Fibroblast of lung (primary cell): ENCODE results near the gene EEFSEC. TPM values are rescaled to one million over a fixed set of nuclear protein-coding genes. Genes with fewer than 3 reads are reported as not detected.

Experiments
- DNase-seq, 2 donors: peaks; one replicate each; pipeline versions ENCODE4 v3.0.0 to v3.0.0-alpha.2; 2010; ENCODE audit warnings: low read depth in 2 of 2
- H2AFZ ChIP-seq: 2 replicates; pipeline ENCODE4 v1.5.1; 2012; ENCODE audit warnings: low read length, control low read depth, inconsistent platforms
- H3K27ac ChIP-seq: 2 replicates; pipeline ENCODE4 v1.5.1; 2011; ENCODE audit warnings: low read length, control low read depth; ENCODE audit not compliant: insufficient read depth
- H3K27me3 ChIP-seq: 2 replicates; pipeline ENCODE4 v1.5.1; 2011; ENCODE audit warnings: mild to moderate bottlenecking, low read length; ENCODE audit not compliant: control insufficient read depth, insufficient read depth
- H3K36me3 ChIP-seq: 2 replicates; pipeline ENCODE4 v1.5.1; 2011; ENCODE audit warnings: low read length; ENCODE audit not compliant: control insufficient read depth, insufficient read depth
- H3K4me1 ChIP-seq: 2 replicates; pipeline ENCODE4 v1.5.1; 2011; ENCODE audit warnings: low read length; ENCODE audit not compliant: control insufficient read depth, insufficient read depth; ENCODE audit errors: extremely low read depth
- H3K4me2 ChIP-seq: 2 replicates; pipeline ENCODE4 v1.5.1; 2011; ENCODE audit warnings: low read length, control low read depth; ENCODE audit not compliant: insufficient read depth; ENCODE audit errors: extremely low read depth
- H3K4me3 ChIP-seq, 4 experiments: fragments of 200-600 bp in 1 of 4; sonication (generic) in 1 of 4; replicated peaks in 1 of 4; 2 replicates each; pipeline ENCODE4 v1.5.1; 2011 to 2016; ENCODE audit warnings: low read length in 4 of 4, low read depth in 3 of 4, mild to moderate bottlenecking in 3 of 4, control low read depth in 2 of 4, inconsistent platforms in 1 of 4, mixed read lengths in 1 of 4; ENCODE audit not compliant: insufficient read depth in 1 of 4; ENCODE audit errors: control extremely low read depth in 1 of 4
- H3K79me2 ChIP-seq: 2 replicates; pipeline ENCODE4 v1.5.1; 2012; ENCODE audit warnings: mild to moderate bottlenecking, low read length, inconsistent platforms; ENCODE audit not compliant: control insufficient read depth, insufficient read depth
- H3K9ac ChIP-seq: 2 replicates; pipeline ENCODE4 v1.5.1; 2011; ENCODE audit warnings: mild to moderate bottlenecking, low read length, control low read depth; ENCODE audit not compliant: insufficient read depth
- H3K9me3 ChIP-seq: 2 replicates; pipeline ENCODE4 v1.5.1; 2012; ENCODE audit warnings: low read depth, low read length; ENCODE audit not compliant: control insufficient read depth, insufficient read depth
- H4K20me1 ChIP-seq: 2 replicates; pipeline ENCODE4 v1.5.1; 2011; ENCODE audit warnings: low read length; ENCODE audit not compliant: control insufficient read depth, insufficient read depth; ENCODE audit errors: extremely low read depth
- CTCF ChIP-seq, 2 donors: IDR thresholded peaks in 1 of 2; conservative IDR thresholded peaks in 1 of 2; 1 replicate in 1 of 2; 2 replicates in 1 of 2; pipeline ENCODE4 v1.5.1; 2011 to 2012; ENCODE audit warnings: low read length in 2 of 2, control low read depth in 1 of 2, inconsistent platforms in 1 of 2, low read depth in 1 of 2, mild to moderate bottlenecking in 1 of 2
- EZH2 ChIP-seq: IDR thresholded peaks from 2 replicates; pipeline ENCODE4 v1.5.1; 2012; ENCODE audit warnings: low read length, control low read depth, mild to moderate bottlenecking; ENCODE audit errors: missing control alignments
- polyA plus RNA-seq, 2 donors: library from polyadenylated mRNA; depleted of rRNA in 1 of 2; stranded (reverse) in 1 of 2; unstranded in 1 of 2; fragments of >200 nt; gene quantifications; 2 replicates each; pipeline ENCODE4 v1.2.1, GENCODE V29; 2011 to 2012; ENCODE audit warnings: missing spikeins in 1 of 2
- total RNA-seq: library from RNA; depleted of rRNA; stranded (reverse); fragments of >200 nt; gene quantifications from 2 replicates; pipeline ENCODE4 v1.2.1, GENCODE V29; 2014

The EEFSEC gene
- total and polyA plus RNA-seq, 2 donors (not counting 1 experiment from before 2014, with no cell fraction given), result 2.6 to 5.0 TPM

- Histone ChIP-seq H3K27me3 (peaks cover 10% of the 10 kb centered on the region), H3K36me3 (no peaks in the 10 kb centered on the region), H3K9ac (no peak overlapping the region), H3K4me2 (no peak overlapping the region), H3K9me3 (no peaks in the 10 kb centered on the region), H3K79me2 (no peaks in the 10 kb centered on the region), H3K4me3 (no peak overlapping the region), H4K20me1 (no peaks in the 10 kb centered on the region), H3K4me1 (peaks cover 2% of the 10 kb centered on the region), H3K27ac (no peak overlapping the region), H2AFZ (no peak overlapping the region)
- no peak for TF ChIP-seq EZH2
- TF ChIP-seq CTCF (conservative IDR thresholded peaks at IDR 0.05 in 1 of 2, IDR thresholded peaks at IDR 0.05 in 1 of 2; ENCODE audit: low read depth in 1 of 2, low read length in 2 of 2), result no peak
- no peak for DNase-seq
Measured at GRCh38 chr3:128425142-128425845, 272.0 kb downstream of the EEFSEC start.

GRCh38 chr3:128425846-128426127, 272.5 kb downstream of the EEFSEC start:
- no peaks in the 10 kb centered on the region for H4K20me1 ChIP-seq
- no peak overlapping the region for H3K9ac ChIP-seq
- no peaks in the 10 kb centered on the region for H3K79me2 ChIP-seq
- H3K4me3 ChIP-seq, result no peak overlapping the region
- H3K4me1 ChIP-seq, result peaks cover 2% of the 10 kb centered on the region
- H3K27me3 ChIP-seq, result peaks cover 15% of the 10 kb centered on the region
- H2AFZ ChIP-seq, result no peak overlapping the region
- no peak for TF ChIP-seq EZH2
- TF ChIP-seq CTCF (conservative IDR thresholded peaks at IDR 0.05 in 1 of 2, IDR thresholded peaks at IDR 0.05 in 1 of 2; ENCODE audit: low read depth in 1 of 2, low read length in 2 of 2), result no peak
- no peak overlapping the region for H3K4me2 ChIP-seq
- no peaks in the 10 kb centered on the region for H3K9me3 ChIP-seq
- H3K27ac ChIP-seq, result no peak overlapping the region
- DNase-seq, result no peak
- no peaks in the 10 kb centered on the region for H3K36me3 ChIP-seq

- Histone ChIP-seq H2AFZ (peak overlapping the region; percentile 57), H3K4me3 (peak overlapping the region in 1 of 4 experiments; percentile 20), H3K36me3 (no peaks in the 10 kb centered on the region), H3K4me2 (peak overlapping the region; percentile 68), H3K27ac (no peak overlapping the region), H3K4me1 (peaks cover 2% of the 10 kb centered on the region), H3K79me2 (no peaks in the 10 kb centered on the region), H4K20me1 (no peaks in the 10 kb centered on the region), H3K9ac (no peak overlapping the region), H3K27me3 (peaks cover 20% of the 10 kb centered on the region), H3K9me3 (no peaks in the 10 kb centered on the region)
- TF ChIP-seq CTCF (conservative IDR thresholded peaks at IDR 0.05 in 1 of 2, IDR thresholded peaks at IDR 0.05 in 1 of 2; ENCODE audit: low read depth in 1 of 2, low read length in 2 of 2) (peak; percentile 28 to 63), EZH2 (no peak)
- no peak for DNase-seq
Measured at GRCh38 chr3:128426128-128426921, 273.0 kb downstream of the EEFSEC start.
